ENCODE measurements around the gene DENND2C.

Gene DENND2C

GRCh38 chr1:114660238-114660637 lies 9.6 kb downstream of the DENND2C start:
- ChIA-PET POLR2A (interaction anchor here (1.3 kb wide), 1 partner anchor 10 kb away, joined by 13 read pairs; the partner anchor contains the start of gene DENND2C), CTCF (interaction anchor here (0.6 to 1.2 kb wide), 4 partner anchors 8 to 378 kb away, joined by 3 read pairs; no protein-coding TSS in a partner anchor)
- DNase-seq (ENCODE audit: extremely low spot score) = no peak
- TF ChIP-seq TARDBP (IDR thresholded peaks at IDR 0.05) (no peak), FOXM1 (IDR thresholded peaks at IDR 0.05; ENCODE audit: borderline replicate concordance) (no peak), ZNF384 (IDR thresholded peaks at IDR 0.05) (no peak), SUZ12 (IDR thresholded peaks at IDR 0.05) (no peak)

GRCh38 chr1:114651893-114652292 lies 18.0 kb downstream of the DENND2C start:
- TF ChIP-seq BHLHE40 (IDR thresholded peaks at IDR 0.05; ENCODE audit: borderline replicate concordance) (no peak), PKNOX1 (IDR thresholded peaks at IDR 0.05) (no peak), LEF1 (IDR thresholded peaks at IDR 0.05; ENCODE audit: borderline replicate concordance) (no peak), NFRKB (IDR thresholded peaks at IDR 0.05) (no peak), FOXK2 (IDR thresholded peaks at IDR 0.05) (no peak), FOXM1 (IDR thresholded peaks at IDR 0.05; ENCODE audit: borderline replicate concordance) (no peak)
- no peak for DNase-seq (ENCODE audit: extremely low spot score)
- POLR2A ChIA-PET = no interaction called here
- CTCF ChIA-PET = no interaction called here

GRCh38 chr1:114648503-114648902 lies 21.3 kb downstream of the DENND2C start:
- TF ChIP-seq L3MBTL2 (conservative IDR thresholded peaks at IDR 0.05) (no peak), FOXM1 (IDR thresholded peaks at IDR 0.05; ENCODE audit: borderline replicate concordance) (no peak), FOXA1 (IDR thresholded peaks at IDR 0.05) (no peak), ZNF384 (IDR thresholded peaks at IDR 0.05) (no peak), SUZ12 (IDR thresholded peaks at IDR 0.05) (no peak), LEF1 (IDR thresholded peaks at IDR 0.05; ENCODE audit: borderline replicate concordance) (no peak), BHLHE40 (IDR thresholded peaks at IDR 0.05; ENCODE audit: borderline replicate concordance) (no peak), ELF4 (IDR thresholded peaks at IDR 0.05) (no peak), TARDBP (IDR thresholded peaks at IDR 0.05) (no peak), SP1 (IDR thresholded peaks at IDR 0.05) (no peak), NFRKB (IDR thresholded peaks at IDR 0.05) (no peak), CTBP1 (IDR thresholded peaks at IDR 0.05; ENCODE audit: borderline replicate concordance) (no peak)
- CTCF ChIA-PET = no interaction called here
- POLR2A ChIA-PET = no interaction called here
- DNase-seq (ENCODE audit: extremely low spot score) = no peak

GRCh38 chr1:114641377-114641776 lies 28.5 kb downstream of the DENND2C start:
- no peak for DNase-seq (ENCODE audit: extremely low spot score)
- POLR2A ChIA-PET = no interaction called here
- CTCF ChIA-PET = no interaction called here
- no peak for TF ChIP-seq ARNT (IDR thresholded peaks at IDR 0.05)
- no peak for TF ChIP-seq LEF1 (IDR thresholded peaks at IDR 0.05; ENCODE audit: borderline replicate concordance)
- no peak for TF ChIP-seq CTBP1 (IDR thresholded peaks at IDR 0.05; ENCODE audit: borderline replicate concordance)
- no peak for TF ChIP-seq SUZ12 (IDR thresholded peaks at IDR 0.05)
- TF ChIP-seq PKNOX1 (IDR thresholded peaks at IDR 0.05) = no peak
- TF ChIP-seq FOXM1 (IDR thresholded peaks at IDR 0.05; ENCODE audit: borderline replicate concordance) = no peak
- no peak for TF ChIP-seq SP1 (IDR thresholded peaks at IDR 0.05)
- no peak for TF ChIP-seq ZNF384 (IDR thresholded peaks at IDR 0.05)

- POLR2A ChIA-PET = interaction anchor here (1.0 kb wide), 1 partner anchor 31 kb away, joined by 3 read pairs; the partner anchor contains the start of gene DENND2C
Measured at GRCh38 chr1:114638910-114639309, 30.9 kb downstream of the DENND2C start.

GRCh38 chr1:114632427-114632826 lies 37.4 kb downstream of the DENND2C start:
- TF ChIP-seq CTBP1 (IDR thresholded peaks at IDR 0.05; ENCODE audit: borderline replicate concordance) = no peak
- TF ChIP-seq TARDBP (IDR thresholded peaks at IDR 0.05) = no peak
- TF ChIP-seq FOXK2 (IDR thresholded peaks at IDR 0.05) = no peak
- peak; percentile 92 for TF ChIP-seq PKNOX1 (IDR thresholded peaks at IDR 0.05)
- DNase-seq (ENCODE audit: extremely low spot score) = no peak
- ChIA-PET CTCF (no interaction called here), POLR2A (no interaction called here)

More at GRCh38 chr1:114638910-114639309, 30.9 kb downstream of the DENND2C start:
- CTCF ChIA-PET = no interaction called here
- no peak for DNase-seq (ENCODE audit: extremely low spot score)
- TF ChIP-seq PKNOX1 (IDR thresholded peaks at IDR 0.05) (no peak), HDGF (IDR thresholded peaks at IDR 0.05; ENCODE audit: borderline replicate concordance) (no peak), ELF4 (IDR thresholded peaks at IDR 0.05) (no peak), TARDBP (IDR thresholded peaks at IDR 0.05) (no peak)

- no peak for DNase-seq (ENCODE audit: extremely low spot score)
- CTCF ChIA-PET = no interaction called here
- TF ChIP-seq PKNOX1 (IDR thresholded peaks at IDR 0.05) (no peak), ZNF384 (IDR thresholded peaks at IDR 0.05) (no peak), SP1 (IDR thresholded peaks at IDR 0.05) (no peak), HDGF (IDR thresholded peaks at IDR 0.05; ENCODE audit: borderline replicate concordance) (no peak)
- POLR2A ChIA-PET = no interaction called here
Measured at GRCh38 chr1:114627107-114627506, 42.7 kb downstream of the DENND2C start.
